H1 (cell line): Measurements from ENCODE around the gene TXNDC15. TPM values are rescaled to one million over a fixed set of nuclear protein-coding genes. Genes with fewer than 3 reads are reported as not detected.

Experiments
- ATF2 ChIP-seq: IDR thresholded peaks from 2 replicates; pipeline ENCODE4 v1.6.1; 2012; ENCODE audit warnings: low read length, inconsistent platforms
- BRCA1 ChIP-seq: IDR thresholded peaks from 2 replicates; pipeline ENCODE4 v1.6.1; 2012; ENCODE audit warnings: low read depth, low read length, improper control_type of control experiment
- CHD2 ChIP-seq: IDR thresholded peaks from 2 replicates; pipeline ENCODE4 v1.6.1; 2012; ENCODE audit warnings: low read length, improper control_type of control experiment
- CHD7 ChIP-seq: fragments of 300-600 bp; sonication (generic); IDR thresholded peaks from 2 replicates; pipeline ENCODE4 v1.7.1; 2012; ENCODE audit warnings: low read length, moderate library complexity, mild to moderate bottlenecking, inconsistent platforms; ENCODE audit not compliant: insufficient replicate concordance
- EP300 ChIP-seq, 2 experiments: IDR thresholded peaks; 1 replicate in 1 of 2; 2 replicates in 1 of 2; pipeline ENCODE4 v1.6.1; 2011 to 2012; ENCODE audit warnings: low read depth in 2 of 2, low read length in 2 of 2, mild to moderate bottlenecking in 2 of 2, borderline replicate concordance in 1 of 2, inconsistent platforms in 1 of 2, moderate library complexity in 1 of 2
- JUN ChIP-seq: IDR thresholded peaks from 2 replicates; pipeline ENCODE4 v1.6.1; 2011; ENCODE audit warnings: low read depth, mild to moderate bottlenecking, improper control_type of control experiment, low read length
- RFX5 ChIP-seq: IDR thresholded peaks from 2 replicates; pipeline ENCODE4 v1.6.1; 2011; ENCODE audit warnings: low read depth, low read length, improper control_type of control experiment, borderline replicate concordance
- YY1 ChIP-seq: IDR thresholded peaks from 2 replicates; pipeline ENCODE4 v1.6.1; 2011; ENCODE audit warnings: low read depth, mild to moderate bottlenecking, low read length
- polyA plus RNA-seq, 7 experiments: library from polyadenylated mRNA; depleted of rRNA in 3 of 7; stranded (reverse) in 5 of 7; unstranded in 2 of 7; fragments of >200 nt in 5 of 7; fragments of 200-250 nt in 2 of 7; gene quantifications; 1 replicate in 5 of 7; 2 replicates in 1 of 7; 4 replicates in 1 of 7; pipeline versions ENCODE4 v1.2.1 to v1.2.3, GENCODE V29; 2011 to 2013; ENCODE audit warnings: missing spikeins in 2 of 7, mixed read lengths in 2 of 7
- total RNA-seq: library from RNA; stranded (reverse); fragmentation: NEBNext Ultra II Directional; extraction: Animal tissue kit (Norgen Biotek cat#: 25700); gene quantifications from 2 replicates; pipeline ENCODE4 v1.2.1, GENCODE V29; 2021

TXNDC15 gene
- total and polyA plus RNA-seq, 2 of the 8 experiments (the other 6 are each of a cell fraction or from before 2014, with no cell fraction given), result 20.1 to 30.8 TPM

DNA sequence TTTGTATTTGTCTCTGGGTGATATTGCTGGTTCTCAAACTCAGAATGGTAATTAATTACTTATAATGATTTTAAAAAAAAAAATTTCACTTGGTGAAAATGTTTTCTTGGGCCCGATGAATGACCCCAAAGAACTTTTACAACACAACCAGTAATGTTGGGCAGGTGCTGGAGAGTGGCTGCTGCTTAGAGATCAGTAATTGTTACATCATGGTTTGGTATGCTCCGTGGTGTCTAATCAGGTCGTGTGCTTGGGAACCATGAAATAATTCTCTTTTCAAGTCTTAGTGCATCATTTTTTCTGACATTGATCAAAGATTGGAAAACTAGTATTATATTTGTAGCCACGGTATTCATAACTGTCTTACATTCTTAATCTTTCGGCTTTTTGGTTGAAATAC lies 60.0 kb downstream of the TXNDC15 start (continued):
- TF ChIP-seq CHD7 (no peak), RFX5 (no peak), BRCA1 (no peak), ATF2 (no peak), YY1 (no peak), EP300 (IDR thresholded peaks at IDR 0.05; ENCODE audit: borderline replicate concordance in 1 of 2, low read depth in 2 of 2, low read length in 2 of 2) (no peak), JUN (no peak), CHD2 (no peak)
- TF ChIP-seq, all 59 proteins: peak for 0
